NB4 (cell line): ENCODE results near the gene SVIL.
"Not testable (repeated sequence)": the region's sequence is repeated elsewhere in the genome, so short reads cannot be mapped to it uniquely, and the experiment has no call there.

Source experiments
- POLR2A ChIP-seq: IDR thresholded peaks from 2 replicates; pipeline ENCODE4 v1.6.1; 2011; ENCODE audit warnings: mild to moderate bottlenecking; ENCODE audit not compliant: insufficient read length; ENCODE audit errors: extremely low read depth
- TF ChIP-seq, protein P1 (sequence below): IDR thresholded peaks from one replicate; pipeline ENCODE4 v1.5.1; 2012; ENCODE audit warnings: low read depth, low read length

DNA sequence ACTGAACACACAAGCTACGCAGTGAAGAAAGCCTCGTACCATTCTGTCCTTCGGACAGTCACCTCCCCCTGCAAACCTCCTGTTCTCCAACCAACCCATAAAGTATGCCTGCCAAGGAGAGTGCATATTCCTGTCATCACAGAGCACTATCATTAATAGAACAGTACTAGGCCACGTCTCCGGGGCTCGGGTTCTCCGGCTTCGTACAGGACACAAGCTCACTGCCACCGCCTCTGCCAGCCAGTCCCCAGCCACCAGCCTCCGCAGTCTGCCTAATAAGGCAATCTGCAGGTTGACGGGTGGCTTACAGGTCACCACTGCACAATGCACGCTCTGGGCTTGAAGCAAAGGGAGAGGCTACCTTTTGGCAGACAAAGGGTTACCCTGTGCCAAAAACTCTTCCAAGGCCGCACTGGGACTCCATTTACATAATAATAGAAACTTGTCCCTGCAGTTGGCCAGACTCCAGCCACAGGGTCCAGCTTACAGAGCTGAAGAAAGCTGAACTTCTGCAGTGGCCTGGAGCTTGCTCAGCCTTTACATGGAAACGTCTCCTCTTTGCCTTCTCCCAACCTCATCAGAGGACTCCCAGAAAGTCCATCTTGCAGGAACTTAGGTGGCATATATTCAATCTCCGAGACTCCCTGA, 47.5 kb downstream of the SVIL start:
- TF ChIP-seq, protein P1, sequence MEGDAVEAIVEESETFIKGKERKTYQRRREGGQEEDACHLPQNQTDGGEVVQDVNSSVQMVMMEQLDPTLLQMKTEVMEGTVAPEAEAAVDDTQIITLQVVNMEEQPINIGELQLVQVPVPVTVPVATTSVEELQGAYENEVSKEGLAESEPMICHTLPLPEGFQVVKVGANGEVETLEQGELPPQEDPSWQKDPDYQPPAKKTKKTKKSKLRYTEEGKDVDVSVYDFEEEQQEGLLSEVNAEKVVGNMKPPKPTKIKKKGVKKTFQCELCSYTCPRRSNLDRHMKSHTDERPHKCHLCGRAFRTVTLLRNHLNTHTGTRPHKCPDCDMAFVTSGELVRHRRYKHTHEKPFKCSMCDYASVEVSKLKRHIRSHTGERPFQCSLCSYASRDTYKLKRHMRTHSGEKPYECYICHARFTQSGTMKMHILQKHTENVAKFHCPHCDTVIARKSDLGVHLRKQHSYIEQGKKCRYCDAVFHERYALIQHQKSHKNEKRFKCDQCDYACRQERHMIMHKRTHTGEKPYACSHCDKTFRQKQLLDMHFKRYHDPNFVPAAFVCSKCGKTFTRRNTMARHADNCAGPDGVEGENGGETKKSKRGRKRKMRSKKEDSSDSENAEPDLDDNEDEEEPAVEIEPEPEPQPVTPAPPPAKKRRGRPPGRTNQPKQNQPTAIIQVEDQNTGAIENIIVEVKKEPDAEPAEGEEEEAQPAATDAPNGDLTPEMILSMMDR: not testable (repeated sequence)
- TF ChIP-seq POLR2A: not testable (repeated sequence)
